Gastrocnemius medialis (tissue), 4 donors: ENCODE results near the gene PPDPF.

Experiments
- POLR2A ChIP-seq, 2 donors: fragments of 450-650 bp; IDR thresholded peaks; one replicate each; pipeline ENCODE4 v1.6.1; 2017; ENCODE audit warnings: antibody characterized with exemption in 2 of 2, mild to moderate bottlenecking in 2 of 2, moderate library complexity in 2 of 2
- TF ChIP-seq, protein P1 (sequence below), 5 experiments: fragments of 450-650 bp in 3 of 5; fragments of 200-600 bp in 2 of 5; sonication (generic) in 2 of 5; IDR thresholded peaks in 4 of 5; conservative IDR thresholded peaks in 1 of 5; 1 replicate in 4 of 5; 2 replicates in 1 of 5; pipeline ENCODE4 v1.5.1; 2016 to 2019; ENCODE audit warnings: antibody characterized with exemption in 5 of 5, mild to moderate bottlenecking in 3 of 5, moderate library complexity in 3 of 5

DNA sequence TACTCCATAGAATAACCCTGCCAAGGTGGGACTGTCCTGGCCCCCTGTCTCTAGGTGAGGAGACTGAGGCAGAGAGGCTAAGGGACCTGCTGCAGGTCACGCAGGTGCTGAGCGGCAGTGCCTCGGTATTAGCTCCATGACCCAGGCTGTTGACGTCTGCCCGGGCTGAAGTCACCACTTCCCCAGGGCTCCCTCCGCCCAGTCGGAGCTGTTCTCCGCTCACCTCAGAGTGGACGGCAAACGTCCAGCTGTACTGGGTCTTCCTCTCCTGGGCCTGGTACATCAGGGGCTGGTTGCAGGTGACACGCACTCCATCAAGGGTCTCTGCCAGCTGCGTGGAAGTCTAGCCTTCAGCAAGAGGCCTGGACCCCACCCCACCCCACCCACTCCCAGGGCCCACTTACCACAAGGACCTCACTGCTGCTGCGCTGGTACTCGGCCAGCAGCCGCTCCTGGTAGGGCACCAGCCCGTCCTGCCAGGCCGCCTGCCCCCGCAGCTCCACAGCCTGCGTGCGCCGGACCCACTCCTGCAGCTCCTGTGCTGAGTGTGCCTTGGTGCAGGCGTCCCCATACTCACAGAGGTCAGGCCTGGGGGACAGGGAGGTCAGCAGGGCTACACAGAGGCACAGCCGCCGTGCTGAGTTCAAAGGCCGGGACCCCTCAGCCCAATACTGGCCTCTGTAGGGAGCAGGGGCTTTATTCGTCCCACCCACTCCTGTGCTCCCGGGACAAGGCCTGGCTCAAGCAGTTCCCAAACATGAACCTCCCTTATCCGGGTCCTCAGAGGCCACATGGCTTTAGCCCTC lies 49.9 kb downstream of the PPDPF start:
- TF ChIP-seq, protein P1, sequence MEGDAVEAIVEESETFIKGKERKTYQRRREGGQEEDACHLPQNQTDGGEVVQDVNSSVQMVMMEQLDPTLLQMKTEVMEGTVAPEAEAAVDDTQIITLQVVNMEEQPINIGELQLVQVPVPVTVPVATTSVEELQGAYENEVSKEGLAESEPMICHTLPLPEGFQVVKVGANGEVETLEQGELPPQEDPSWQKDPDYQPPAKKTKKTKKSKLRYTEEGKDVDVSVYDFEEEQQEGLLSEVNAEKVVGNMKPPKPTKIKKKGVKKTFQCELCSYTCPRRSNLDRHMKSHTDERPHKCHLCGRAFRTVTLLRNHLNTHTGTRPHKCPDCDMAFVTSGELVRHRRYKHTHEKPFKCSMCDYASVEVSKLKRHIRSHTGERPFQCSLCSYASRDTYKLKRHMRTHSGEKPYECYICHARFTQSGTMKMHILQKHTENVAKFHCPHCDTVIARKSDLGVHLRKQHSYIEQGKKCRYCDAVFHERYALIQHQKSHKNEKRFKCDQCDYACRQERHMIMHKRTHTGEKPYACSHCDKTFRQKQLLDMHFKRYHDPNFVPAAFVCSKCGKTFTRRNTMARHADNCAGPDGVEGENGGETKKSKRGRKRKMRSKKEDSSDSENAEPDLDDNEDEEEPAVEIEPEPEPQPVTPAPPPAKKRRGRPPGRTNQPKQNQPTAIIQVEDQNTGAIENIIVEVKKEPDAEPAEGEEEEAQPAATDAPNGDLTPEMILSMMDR (IDR thresholded peaks at IDR 0.05 in 4 of 5, conservative IDR thresholded peaks at IDR 0.05 in 1 of 5), result no peak
- no peak for TF ChIP-seq POLR2A (IDR thresholded peaks at IDR 0.05)
